Suprapubic skin (tissue), 4 donors: ENCODE measurements around the gene ADGRE1. TPM values are rescaled to one million over a fixed set of nuclear protein-coding genes. Genes with fewer than 3 reads are reported as not detected.
"Not testable (repeated sequence)": the region's sequence is repeated elsewhere in the genome, so short reads cannot be mapped to it uniquely, and the experiment has no call there.

Experiments
- DNase-seq, 2 donors: peaks; one replicate each; pipeline ENCODE4 v3.0.0-alpha.2; 2019; ENCODE audit warnings: low spot score in 2 of 2
- H3K27ac ChIP-seq: fragments of 200-600 bp; sonication (generic); one replicate; pipeline ENCODE4 v1.5.1; 2019
- H3K27me3 ChIP-seq: fragments of 200-600 bp; sonication (generic); one replicate; pipeline ENCODE4 v1.5.1; 2019
- H3K36me3 ChIP-seq: fragments of 200-600 bp; sonication (generic); one replicate; pipeline ENCODE4 v1.5.1; 2019
- H3K4me1 ChIP-seq: fragments of 200-600 bp; sonication (generic); one replicate; pipeline ENCODE4 v1.5.1; 2019
- H3K4me3 ChIP-seq: fragments of 200-600 bp; sonication (generic); one replicate; pipeline ENCODE4 v1.5.1; 2019; ENCODE audit warnings: mild to moderate bottlenecking
- H3K9me3 ChIP-seq: fragments of 200-600 bp; sonication (generic); one replicate; pipeline ENCODE4 v1.5.1; 2019
- CTCF ChIP-seq, 2 donors: fragments of 200-600 bp in 1 of 2; fragments of 450-650 bp in 1 of 2; sonication (generic) in 1 of 2; IDR thresholded peaks; one replicate each; pipeline ENCODE4 v1.5.1; 2016 to 2019; ENCODE audit warnings: antibody characterized with exemption in 2 of 2, mild to moderate bottlenecking in 1 of 2, moderate library complexity in 1 of 2
- EP300 ChIP-seq: sonication (generic); formaldehyde crosslinking; IDR thresholded peaks from one replicate; pipeline ENCODE4 v1.6.1; 2017; ENCODE audit warnings: antibody characterized with exemption
- POLR2A ChIP-seq, 2 donors: fragments of 450-650 bp; IDR thresholded peaks; one replicate each; pipeline ENCODE4 v1.6.1; 2017; ENCODE audit warnings: antibody characterized with exemption in 2 of 2, mild to moderate bottlenecking in 2 of 2, moderate library complexity in 2 of 2
- POLR2AphosphoS5 ChIP-seq, 3 donors: sonication (generic); formaldehyde crosslinking; IDR thresholded peaks; one replicate each; pipeline ENCODE4 v1.6.1; 2017; ENCODE audit warnings: antibody characterized with exemption in 3 of 3
- WGBS: methylation state at CpG from one replicate; pipeline ENCODE4 v1.1.5; 2018; 5-methylcytosine and 5-hydroxymethylcytosine counted together
- total RNA-seq, 4 donors: library from RNA; depleted of rRNA; stranded (reverse); fragments of >200 nt; gene quantifications; one replicate each; pipeline ENCODE4 v1.1.0, GENCODE V29; 2016

Gene ADGRE1
- total RNA-seq, 4 donors from 2014 or later = not detected

DNA sequence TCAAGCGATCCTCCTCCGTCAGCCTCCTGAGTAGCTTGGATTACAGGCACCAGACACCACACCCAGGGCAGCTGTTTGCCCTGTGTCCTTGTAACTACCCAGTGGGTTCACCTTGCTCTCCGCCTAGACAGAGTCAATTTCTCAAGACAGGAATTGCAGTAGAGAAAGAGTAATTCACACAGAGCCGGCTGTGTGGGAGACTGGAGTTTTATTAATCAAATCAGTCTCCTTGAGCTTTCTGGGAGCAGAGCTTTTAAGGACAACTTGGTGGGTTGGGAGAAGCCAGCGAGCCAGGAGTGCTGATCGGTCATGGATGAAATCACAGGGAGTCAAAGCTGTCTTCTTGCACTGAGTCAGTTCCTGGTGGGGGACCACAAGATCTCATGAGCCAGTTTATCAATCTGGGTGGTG lies 20.6 kb upstream of the ADGRE1 start:
- H3K27ac ChIP-seq = no peak overlapping the region
- H3K9me3 ChIP-seq = no peaks in the 10 kb centered on the region
- WGBS = 79% methylated on average over 5 of the region's 6 CpGs
- H3K4me1 ChIP-seq = peaks cover 6% of the 10 kb centered on the region
- no peaks in the 10 kb centered on the region for H3K36me3 ChIP-seq
- peaks cover 3% of the 10 kb centered on the region for H3K27me3 ChIP-seq
- no peak for DNase-seq
- H3K4me3 ChIP-seq = no peak overlapping the region
- TF ChIP-seq POLR2AphosphoS5 (IDR thresholded peaks at IDR 0.05) (no peak), CTCF (IDR thresholded peaks at IDR 0.05) (no peak), POLR2A (IDR thresholded peaks at IDR 0.05) (no peak), EP300 (no peak)

DNA sequence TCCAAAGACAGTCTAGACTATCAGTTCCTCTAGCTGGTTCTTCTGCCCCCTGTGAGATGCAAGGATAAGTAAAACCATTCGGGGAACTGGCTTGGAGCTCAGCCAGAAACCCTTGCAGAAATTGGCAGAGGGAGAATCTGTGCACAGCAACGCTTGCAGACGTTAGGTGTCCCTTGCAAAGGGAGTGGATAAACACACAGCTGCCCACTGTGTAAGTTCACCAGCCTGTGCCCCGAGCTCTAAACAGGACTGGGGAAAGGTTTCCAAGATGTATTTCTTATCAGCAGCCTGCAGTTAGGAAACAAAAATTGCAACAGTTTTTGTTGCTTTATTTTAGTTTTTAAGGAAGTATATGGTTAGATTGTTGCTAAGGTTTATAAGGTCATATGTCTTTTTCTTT lies 19.0 kb upstream of the ADGRE1 start:
- TF ChIP-seq POLR2A (IDR thresholded peaks at IDR 0.05) = no peak
- no peak for TF ChIP-seq CTCF (IDR thresholded peaks at IDR 0.05)
- no peak for TF ChIP-seq POLR2AphosphoS5 (IDR thresholded peaks at IDR 0.05)
- TF ChIP-seq EP300 = no peak
- H3K4me1 ChIP-seq = no peaks in the 10 kb centered on the region
- H3K27ac ChIP-seq = no peak overlapping the region
- no peak overlapping the region for H3K4me3 ChIP-seq
- H3K9me3 ChIP-seq = no peaks in the 10 kb centered on the region
- WGBS = 4% methylated on average over 4 of the region's 4 CpGs
- DNase-seq = no peak
- peaks cover 3% of the 10 kb centered on the region for H3K27me3 ChIP-seq
- H3K36me3 ChIP-seq = no peaks in the 10 kb centered on the region

DNA sequence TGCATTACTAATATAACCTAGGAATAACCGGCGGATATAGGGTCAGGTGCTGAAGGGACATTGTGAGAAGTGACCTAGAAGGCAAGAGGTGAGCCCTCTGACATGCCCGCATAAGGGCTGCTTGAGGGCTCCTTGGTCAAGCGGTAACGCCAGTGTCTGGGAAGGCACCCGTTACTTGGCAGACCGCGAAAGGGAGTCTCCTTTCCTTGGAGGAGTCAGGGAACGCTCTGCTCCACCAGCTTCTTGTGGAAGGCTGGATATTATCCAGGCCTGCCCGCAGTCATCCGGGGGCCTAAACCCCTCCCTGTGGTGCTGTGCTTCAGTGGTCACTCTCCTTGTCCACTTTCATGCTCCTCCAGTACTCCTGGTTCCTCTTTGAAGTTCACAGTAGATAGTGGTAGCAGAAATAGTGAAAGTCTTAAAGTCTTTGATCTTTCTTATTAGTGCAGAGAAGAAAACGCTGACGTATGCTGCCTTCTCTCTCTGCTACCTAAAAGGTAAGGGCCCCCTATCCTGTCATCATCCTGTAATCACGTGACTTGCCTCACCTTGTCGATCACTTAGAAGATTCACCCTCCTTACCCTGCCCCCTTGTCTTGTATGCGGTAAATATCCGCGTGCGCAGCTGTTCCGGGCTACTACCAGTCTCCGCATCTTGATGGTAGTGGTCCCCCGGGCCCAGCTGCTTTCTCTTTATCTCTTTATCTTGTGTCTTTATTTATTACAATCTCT lies 18.1 kb upstream of the ADGRE1 start:
- 85% methylated on average over 22 of the region's 22 CpGs for whole genome bisulfite sequencing
- not testable (repeated sequence) for H3K27ac ChIP-seq, H3K4me3 ChIP-seq, H3K27me3 ChIP-seq, H3K4me1 ChIP-seq, H3K36me3 ChIP-seq, DNase-seq, H3K9me3 ChIP-seq

DNA sequence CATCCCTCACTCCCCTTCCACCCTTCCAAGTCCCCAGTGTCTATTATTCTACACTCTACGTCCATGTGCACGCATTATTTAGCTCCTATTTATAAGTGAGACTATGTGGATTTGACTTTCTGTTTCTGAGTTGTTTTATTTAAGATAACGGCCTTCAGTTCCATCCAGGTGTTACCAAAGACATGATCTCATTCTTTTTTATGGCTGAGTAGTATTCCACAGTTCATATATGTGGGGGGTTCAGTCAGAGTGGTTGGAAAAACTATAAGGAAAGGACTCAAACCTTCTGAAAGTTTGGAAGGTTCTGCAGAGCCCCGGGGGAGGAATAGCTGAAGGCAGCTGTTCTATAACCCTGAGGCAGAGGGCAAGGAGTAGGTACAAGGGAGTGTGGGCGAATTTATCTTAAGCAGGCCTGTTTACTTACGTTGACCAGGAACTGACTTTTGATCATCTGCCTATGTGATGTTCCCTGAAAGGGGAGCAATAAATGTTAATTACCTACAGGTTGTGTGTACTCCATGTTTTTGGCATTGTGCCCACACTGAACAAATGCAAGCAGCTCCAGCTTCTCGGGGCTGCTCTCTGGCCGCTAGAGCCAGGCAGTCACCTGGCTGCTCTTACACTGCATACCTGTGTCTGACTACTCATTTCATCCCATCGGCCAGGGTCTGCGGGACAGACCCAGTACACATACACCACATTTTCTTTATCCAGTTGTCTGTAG lies 13.5 kb upstream of the ADGRE1 start:
- 80% methylated on average over 10 of the region's 10 CpGs for WGBS
- no peak overlapping the region for H3K27ac ChIP-seq

GRCh38 chr19:6875218-6875617 lies 12.2 kb upstream of the ADGRE1 start:
- no peaks in the 10 kb centered on the region for H3K9me3 ChIP-seq
- H3K27ac ChIP-seq = no peak overlapping the region
- H3K27me3 ChIP-seq = peaks cover 8% of the 10 kb centered on the region
- H3K4me3 ChIP-seq = no peak overlapping the region
- H3K4me1 ChIP-seq = no peaks in the 10 kb centered on the region
- TF ChIP-seq POLR2A (IDR thresholded peaks at IDR 0.05) (no peak), CTCF (IDR thresholded peaks at IDR 0.05) (no peak), POLR2AphosphoS5 (IDR thresholded peaks at IDR 0.05) (no peak), EP300 (no peak)
- 83% methylated on average over 2 of the region's 2 CpGs for WGBS
- no peak for DNase-seq
- no peaks in the 10 kb centered on the region for H3K36me3 ChIP-seq

More for the DNA sequence above, 13.5 kb upstream of the ADGRE1 start:
- peaks cover 8% of the 10 kb centered on the region for H3K27me3 ChIP-seq
- no peak for DNase-seq
- no peak overlapping the region for H3K4me3 ChIP-seq
- no peaks in the 10 kb centered on the region for H3K4me1 ChIP-seq
- H3K9me3 ChIP-seq = no peaks in the 10 kb centered on the region
- no peaks in the 10 kb centered on the region for H3K36me3 ChIP-seq
- no peak for TF ChIP-seq CTCF (IDR thresholded peaks at IDR 0.05)
- TF ChIP-seq POLR2AphosphoS5 (IDR thresholded peaks at IDR 0.05) = no peak
- no peak for TF ChIP-seq POLR2A (IDR thresholded peaks at IDR 0.05)
- no peak for TF ChIP-seq EP300
